ENCODE data around the gene BCAS3.
"Not testable (repeated sequence)": the region's sequence is repeated elsewhere in the genome, so short reads cannot be mapped to it uniquely, and the experiment has no call there.

The BCAS3 gene

DNA sequence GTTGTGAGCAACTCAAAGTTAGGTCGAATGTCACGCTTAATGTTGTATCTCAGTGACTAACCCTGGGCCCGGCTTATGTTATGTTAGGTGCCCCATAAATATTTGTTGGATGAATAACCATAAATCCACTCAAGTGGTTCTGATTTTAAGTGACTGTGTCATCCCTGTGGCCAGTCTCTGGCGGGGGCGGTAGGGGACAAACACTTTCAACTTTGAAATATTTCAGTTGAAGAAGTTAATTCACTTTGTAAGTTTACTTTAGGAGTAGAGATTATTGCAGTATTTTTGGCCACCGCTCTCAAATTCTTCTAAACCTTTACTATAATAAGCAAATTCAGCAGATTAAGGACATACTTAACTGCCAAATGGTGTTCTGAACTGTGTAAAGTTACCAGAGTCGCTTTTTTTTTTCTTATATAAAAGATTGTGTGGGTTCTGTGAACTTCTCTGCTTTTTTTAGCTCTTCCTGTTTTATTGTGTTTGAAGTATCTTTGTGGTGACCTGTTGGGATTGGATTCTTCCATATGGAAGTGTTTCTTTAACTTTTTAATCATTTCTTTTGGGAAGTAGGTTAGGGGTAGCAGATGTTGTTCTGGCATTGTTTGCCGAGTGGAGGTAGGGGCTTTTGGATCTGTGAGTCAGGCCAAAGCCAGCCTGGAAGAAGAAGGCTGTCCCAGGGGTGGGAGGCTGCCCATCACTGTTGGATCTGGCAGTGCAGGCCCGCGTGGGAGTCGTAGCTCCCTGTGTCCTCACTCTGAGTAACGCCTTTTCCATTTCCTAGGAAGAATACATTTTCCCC lies 660.5 kb downstream of the BCAS3 start:
- DNase-seq (ENCODE audit: low read depth), result no peak

DNA sequence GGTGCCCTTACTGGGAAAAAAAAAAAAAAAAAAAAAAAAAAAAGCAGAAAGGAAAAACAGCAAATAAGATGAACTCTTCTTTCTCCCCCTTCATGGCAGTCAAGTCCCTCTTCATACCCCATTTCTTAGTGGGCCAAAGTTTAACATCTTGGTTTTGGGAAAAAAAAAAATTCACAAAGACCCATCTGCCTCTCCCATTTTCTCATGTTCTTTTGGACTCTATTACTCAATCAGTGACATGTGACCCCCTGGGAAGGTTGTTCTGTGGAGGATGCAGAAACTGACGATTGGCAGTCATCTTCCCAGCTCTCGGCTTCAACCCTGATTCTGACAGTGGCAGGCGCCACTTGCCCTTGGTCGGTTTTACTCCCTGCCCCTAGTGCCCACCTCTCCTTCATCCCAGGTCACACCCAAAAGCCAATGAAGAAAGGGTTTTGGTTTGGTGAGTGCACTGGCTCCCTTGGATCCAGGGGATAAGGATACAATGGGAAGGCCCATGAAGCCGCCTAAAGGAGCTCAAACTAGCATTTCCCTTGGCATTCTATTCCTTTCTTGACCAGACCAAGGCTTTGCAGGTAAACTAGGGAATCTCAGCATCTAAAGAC lies 661.3 kb downstream of the BCAS3 start:
- DNase-seq (ENCODE audit: low read depth), result no peak

DNA sequence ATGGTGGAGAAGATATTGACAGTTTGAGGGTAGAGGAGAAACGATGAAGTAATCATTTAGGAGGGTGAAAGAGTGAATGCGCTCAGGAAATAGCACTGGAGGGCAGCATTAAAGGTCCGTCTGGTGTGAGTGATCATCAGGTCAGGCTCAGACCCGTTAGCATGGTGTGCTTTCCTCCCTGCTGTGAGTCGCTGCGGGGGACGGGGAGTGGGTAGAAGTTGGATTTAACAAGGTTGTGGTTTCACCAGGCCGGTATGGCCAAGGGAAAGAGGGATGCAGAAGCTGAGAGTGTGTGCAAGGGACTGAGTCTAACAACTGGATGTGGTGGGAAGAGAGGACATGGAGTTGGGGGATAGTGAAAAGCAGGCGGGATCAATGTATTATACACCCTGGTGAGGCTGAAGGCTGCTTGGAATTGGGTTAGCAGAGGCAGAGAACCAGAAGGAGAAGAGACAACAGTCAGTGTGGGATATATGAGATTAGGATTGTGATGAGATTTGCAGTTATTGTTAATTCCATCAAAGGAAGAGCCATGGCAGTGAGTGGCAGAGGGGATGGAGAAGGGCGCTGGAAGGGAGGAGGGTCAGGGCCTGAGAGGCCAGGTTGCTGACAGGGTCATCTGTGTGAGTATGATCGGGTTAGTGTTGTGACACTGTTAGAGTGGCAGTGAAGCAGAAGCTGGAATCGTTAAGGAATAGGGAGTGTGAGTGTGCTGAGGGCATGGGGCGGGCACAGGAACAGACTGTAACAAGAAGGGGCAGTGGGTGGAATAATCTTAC lies 663.0 kb downstream of the BCAS3 start:
- no peak for DNase-seq (ENCODE audit: low read depth)

DNA sequence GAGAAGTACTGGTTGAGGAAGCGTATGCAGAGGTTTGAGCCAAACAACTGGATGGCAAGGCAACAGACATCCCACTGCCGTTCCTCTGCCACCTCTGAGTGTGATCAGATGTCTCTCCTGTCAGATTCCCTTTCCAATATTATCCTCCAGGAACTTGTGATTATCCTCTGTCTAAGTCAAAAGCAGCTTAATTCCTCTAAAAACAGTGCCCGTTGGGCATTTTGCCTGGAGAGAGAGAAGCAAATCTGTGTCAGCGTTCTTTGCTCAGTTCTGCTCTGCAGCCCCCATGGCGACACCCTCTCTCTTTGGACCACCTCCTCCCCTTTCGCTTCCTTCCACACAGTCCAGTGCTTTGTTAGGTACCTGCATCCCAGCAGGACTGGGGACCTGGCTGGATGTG lies 665.9 kb downstream of the BCAS3 start:
- no peak for DNase-seq (ENCODE audit: low read depth)

DNA sequence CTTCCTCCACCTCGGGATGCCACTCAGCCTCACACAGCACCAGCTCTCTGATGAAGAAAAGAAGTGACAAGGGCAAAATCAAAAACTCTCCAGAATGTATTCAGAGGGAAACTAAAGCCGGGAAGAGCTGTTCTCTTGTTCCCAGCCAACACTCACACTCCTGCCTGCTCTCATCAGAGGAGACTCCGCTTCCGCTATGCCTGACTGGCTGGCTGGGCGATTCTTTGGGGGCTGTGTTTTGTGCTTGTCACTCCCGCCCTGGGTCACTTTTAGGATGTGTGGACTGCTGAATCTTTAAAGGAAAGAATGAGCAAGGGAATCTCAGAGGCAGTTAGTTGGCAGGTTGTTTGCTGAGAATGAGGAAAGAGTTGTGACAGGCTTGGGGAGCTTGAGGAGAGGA lies 667.4 kb downstream of the BCAS3 start:
- no peak for DNase-seq (ENCODE audit: low read depth)

DNA sequence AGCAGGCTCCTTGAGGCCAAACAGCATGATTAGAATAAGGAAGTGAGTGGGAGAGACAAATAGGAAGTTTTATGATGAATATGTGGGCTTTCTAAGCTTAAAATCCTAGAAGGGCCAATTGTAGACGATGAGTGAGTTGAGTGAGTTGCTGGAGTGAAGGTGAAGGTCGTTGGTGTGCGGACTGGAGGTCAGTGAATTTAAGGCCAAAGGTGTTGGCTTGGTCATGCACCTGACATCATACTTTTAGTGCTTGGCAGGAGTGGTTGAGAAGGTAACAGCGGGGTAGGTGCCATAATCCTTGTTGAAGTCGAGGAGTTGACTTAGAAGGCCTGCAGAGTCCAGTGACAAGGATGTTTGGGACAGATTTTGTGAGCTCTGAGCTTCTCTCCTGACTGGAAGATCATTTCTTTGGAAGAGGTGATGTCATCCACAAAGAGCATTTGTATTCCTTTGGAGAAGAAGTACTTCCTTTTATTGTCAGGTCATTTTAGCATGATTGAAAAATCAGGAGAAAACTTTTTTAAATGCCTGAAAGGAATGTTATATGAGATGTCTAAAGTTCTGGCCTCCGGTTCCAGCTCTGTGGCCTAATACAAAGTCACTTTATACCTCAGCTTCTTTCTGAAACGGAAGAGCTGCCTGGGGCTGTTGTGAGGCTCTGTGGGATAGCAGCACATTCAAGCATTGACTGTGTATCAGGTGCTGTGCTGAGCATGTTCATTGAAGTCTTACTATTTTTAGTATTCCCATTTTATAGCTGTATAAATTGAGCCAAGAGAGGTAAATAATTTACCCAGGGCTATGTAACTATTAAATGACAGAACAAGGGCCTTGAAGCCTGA lies 668.4 kb downstream of the BCAS3 start:
- no peak for DNase-seq (ENCODE audit: low read depth)

DNA sequence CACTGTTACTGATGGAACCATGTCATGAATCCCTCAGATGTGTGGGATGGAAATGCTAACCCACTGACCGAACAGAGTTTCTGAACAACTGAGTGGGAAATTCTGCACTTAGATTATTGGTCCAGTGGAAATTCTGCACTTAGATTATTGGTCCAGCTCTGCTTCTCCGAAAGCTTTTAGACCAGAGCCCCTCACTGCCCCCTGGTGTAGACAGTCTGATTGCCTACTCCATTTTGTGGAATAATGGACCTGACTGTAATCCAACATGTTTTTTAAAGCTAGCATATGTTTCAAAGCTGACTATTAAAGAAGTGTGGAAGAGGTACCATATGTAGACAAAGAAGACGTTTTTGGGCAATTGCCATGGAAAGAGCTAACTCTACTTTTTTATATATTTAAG lies 671.7 kb downstream of the BCAS3 start:
- DNase-seq (ENCODE audit: low read depth), result no peak

DNA sequence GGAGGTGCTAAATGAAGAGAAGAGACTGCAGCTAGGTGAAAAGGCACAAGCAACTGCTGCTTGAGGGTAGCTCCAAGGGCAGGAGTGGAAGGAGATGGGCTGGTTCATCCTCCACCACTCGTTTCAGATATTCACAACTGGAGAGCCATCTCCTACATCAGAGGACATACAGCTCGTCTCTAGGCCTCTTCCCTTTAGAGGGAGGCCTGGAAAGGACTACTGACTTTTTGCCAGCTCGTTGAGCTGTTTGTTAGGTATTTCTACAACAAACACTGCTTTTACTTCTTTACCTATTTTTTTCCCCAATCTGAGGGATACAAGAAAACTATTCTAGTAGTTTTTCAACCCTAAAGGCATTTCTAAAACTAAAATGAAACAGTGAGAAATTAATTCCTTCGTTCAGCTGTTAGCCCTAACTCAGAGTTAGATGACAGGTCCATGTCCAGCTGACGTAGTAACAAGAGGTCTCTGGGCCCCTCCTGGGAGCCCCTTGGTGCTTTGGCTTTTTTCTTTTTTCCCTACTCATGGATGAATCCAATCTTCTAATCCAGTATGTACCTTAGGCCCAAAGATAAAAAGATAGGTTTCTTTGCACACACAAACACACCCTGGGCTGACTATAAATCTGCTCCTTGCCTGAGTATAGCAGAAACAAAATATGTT lies 674.2 kb downstream of the BCAS3 start:
- no peak for DNase-seq (ENCODE audit: low read depth)

DNA sequence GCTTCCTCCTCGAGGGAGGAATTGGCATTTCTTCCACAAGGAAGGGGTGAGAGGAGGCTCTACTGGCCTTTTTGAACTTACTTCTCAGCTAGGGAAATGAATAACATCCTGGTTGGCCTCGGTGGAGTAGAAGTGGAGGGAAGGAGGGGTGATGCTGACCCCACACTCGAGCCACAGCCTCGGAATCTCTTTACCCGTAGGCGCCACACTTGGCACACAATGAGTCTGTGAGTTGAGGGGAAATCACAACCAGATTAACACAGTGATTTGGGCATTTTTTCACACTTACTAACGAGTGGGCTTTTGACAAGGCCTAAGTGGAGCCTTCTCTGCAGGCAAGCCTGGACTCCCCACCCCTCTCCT lies 674.7 kb downstream of the BCAS3 start:
- DNase-seq (ENCODE audit: low read depth), result no peak

DNA sequence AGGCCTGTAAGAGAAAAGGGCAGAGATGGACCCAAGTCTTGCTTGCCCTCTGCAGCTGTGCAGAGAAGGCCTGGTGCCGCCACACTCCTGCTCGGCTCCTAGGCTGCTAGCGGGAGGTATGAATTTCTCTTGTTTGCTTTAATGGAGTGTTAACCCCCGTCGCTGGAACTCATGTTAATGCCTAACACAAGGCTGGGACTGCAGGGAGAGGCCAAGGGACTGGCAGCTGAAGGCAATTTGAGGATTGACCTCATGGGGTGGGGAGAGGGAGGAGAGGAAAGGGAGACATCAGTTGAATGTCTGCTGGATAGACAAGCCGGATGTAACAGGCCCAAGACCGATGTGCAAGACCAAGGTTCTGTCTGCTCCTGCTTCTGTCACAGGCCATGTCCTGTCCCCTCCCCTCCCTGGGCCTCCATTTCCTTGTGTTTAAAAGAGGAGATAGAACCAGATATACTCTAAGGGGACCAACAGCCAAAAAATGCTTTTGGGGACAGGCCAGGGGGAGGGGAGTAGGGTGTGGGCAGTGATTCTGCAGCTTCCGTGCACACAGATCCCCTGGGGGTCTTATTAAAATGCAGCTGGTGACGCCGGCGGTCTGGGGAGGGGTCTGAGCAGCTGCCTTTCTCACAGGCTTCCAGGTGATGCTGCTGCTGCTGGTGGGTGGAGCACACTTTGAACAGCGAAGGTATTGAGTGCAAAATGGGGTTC lies 675.3 kb downstream of the BCAS3 start:
- DNase-seq (ENCODE audit: low read depth), result no peak

DNA sequence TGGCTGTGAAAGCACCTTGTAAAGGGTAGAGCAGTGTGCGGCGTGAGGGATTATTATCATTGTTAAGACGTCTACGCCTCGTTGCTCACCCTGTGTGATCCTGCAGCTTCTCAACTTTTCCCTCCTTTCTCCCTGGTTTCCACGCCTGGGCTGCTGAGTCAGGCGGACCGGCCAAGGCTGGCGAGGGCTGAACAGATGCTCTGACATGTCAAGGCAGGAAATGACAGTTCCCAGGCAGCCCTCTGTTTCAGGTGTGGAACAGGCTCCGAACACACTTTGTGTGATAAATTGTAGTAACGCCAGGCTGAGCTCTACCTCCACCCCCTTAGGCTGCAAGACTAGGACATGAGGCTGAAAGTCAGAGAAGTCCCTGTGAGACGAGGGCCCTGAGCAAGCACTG lies 676.0 kb downstream of the BCAS3 start:
- DNase-seq (ENCODE audit: low read depth), result no peak

DNA sequence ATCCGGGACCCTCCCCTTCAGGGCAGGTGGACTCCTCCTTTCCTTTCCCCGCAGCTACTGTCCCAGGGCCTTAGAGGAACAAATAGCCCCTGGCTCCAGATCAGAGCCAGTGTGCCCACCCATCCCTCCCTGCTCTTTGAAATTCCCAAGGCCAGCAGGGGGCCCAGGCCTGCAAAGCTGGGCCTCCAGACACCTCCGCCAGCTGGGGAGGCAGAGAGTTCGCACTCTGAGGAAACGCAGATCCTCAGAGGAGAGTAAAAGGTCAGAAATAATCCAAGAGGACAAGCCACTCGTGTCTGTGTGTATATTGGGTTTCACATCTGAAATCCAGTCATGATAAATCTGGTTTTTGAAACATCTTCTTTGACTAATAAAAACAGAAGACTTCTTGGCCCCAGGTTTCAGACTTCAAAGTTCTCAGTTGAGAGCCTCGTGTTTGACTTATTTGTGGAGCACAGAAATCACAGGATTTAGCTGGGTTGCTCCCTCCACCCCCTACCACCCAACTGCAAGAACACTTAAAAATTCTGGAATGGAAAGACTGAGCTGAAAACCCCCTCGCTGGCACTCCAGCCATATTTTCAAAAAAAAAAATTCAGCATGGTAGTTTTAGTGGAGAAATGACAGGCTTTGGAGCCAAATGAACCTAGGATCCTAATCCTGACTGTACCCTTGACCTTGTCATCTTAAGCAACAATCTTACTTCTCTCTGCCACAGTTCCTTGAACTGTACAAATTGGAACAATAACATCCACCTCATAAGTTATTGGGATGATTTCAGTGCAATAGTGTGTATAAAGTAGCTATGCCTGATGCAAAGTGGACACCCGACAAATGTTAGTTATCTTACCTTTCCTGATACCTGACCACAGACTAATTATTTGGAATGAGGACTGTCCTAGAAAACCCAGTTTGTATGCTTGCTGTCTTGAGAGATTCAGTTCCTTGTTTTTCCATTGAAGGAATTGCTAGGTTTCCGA lies 677.5 kb downstream of the BCAS3 start:
- no peak for DNase-seq (ENCODE audit: low read depth)

DNA sequence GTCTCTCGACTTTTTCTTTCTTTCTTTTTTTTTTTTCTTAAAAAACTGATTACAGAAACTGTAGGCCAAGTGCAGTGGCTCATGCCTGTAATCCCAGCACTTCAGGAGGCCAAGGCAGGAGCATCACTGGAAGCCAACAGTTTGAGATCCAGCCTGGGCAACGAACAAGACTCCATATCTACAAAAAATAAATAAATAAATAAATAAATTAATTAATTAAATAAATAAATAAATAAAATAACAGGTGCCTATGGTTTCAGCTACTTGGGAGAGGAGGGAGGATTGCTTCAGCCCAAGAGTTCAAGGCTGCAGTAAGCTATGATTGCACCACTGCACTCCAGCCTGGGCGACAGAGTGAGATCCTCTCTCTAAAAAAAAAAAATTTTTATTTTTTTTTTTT lies 679.4 kb downstream of the BCAS3 start:
- not testable (repeated sequence) for DNase-seq (ENCODE audit: low read depth)

DNA sequence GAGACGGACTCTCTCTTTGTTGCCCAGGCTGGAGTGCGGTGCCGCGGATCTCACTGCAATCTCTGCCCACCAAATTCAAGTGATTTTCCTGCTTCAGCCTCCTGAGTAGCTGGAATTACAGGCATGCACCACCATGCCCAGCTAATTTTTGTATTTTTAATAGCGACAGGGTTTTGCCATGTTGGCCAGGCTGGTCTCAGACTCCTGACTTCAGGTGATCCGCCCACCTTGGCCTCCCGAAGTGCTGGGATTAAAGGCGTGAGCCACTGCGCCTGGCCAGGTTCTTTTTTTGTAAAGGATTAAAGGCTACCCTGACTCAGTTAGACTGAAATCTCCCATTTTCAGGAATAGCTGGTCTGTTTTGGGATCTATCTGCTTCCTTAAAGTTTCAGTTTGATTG lies 681.9 kb downstream of the BCAS3 start:
- not testable (repeated sequence) for DNase-seq (ENCODE audit: low read depth)

DNA sequence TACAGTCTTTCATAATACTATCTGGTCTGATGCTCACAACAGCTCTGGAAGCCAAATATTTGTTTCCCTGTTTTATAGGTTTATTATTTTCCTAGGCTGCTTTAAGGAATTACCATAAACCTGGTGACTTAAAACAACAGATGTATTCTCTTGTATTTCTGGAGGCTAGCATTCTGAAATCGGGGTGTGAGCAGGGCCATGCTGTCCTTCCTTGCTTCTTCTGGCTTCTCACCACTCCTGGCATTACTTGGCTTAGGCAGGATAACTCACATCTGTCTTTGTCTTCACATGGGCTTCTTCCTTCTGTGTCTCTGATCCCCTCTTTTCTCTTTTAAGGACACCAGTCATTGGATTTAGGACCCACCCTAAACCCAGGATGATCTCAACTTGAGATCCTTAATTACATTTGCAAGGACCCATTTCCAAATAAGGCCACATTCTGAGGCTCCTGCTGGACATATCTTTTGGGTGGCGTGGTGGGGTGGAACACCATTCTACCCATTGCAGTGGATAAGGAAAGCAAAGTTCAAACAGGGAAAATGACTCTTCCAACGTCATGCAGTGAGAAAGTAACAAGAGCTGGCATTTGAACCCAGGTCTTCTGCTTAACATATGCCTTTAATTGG lies 682.8 kb downstream of the BCAS3 start:
- DNase-seq (ENCODE audit: low read depth), result no peak

DNA sequence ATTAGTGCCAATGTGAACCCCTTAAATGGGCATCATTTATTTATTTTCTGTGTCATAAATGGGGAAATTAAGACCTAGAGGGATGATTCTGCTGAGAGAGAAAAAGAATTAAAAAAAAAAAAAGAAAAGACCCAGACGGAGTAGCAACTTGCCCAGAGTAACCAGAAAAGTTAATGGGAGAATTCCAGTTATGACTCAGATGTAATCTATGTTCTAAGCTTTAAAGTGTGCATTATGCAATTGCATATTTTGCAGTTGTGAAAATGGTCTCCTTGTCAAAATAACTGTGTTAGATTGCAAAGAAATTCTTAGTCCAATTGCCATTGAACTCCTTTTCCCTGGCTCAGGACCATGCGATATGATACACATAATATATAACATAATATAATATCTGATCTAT lies 683.4 kb downstream of the BCAS3 start:
- DNase-seq (ENCODE audit: low read depth), result no peak

DNA sequence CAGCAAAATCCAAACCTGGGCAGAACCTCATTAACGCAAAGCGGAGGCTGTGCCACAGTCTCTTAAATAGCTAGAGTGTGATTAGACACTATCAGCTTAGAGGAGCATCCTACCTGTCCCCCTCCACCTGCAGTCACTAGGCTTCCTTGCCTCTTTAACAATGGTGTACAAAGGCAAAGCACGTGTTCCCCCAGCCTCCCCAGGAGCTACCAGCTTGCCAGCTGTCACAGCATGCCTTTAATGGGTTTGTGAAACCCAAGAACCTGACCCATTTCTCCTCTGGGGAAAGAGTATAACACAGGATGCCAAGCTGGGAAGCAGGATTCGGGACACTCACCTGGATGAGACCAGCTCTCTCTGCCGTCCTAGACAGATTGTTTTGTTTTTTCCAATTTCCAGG lies 684.7 kb downstream of the BCAS3 start:
- no peak for DNase-seq (ENCODE audit: low read depth)

DNA sequence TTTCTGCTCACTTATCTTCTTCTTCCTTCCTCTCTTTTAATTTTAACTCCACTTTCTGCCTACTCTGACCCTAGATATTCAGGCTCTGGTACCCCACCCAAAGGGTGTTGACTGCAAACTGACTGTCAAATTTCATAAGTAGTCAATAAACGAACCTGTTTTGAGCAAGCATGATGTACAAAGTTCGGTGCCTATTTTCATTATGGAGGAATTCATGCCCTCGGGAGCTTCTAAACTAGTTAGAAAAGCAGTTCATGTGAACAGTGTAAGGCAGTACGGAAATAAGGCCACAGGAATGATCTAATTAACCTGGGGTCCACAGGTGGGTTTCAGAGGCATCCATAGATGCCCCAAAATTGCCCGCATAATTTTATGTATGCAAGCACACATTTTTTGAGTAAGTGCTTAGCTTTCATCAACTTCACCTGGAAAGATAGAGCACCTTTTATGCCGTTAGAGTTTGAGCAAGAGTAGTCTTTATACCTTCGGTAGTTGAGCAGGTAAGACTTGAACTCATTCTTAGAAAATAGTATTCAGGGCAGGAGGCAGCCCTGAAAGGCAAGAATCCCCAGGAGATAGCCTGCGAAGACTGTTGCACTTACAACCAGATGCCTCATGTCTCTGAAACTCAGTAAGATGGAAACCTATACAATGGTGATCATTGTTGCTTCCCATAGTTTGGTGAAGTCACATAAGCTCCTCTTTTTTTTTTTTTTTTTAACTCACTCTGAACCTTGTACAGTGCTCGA lies 685.4 kb downstream of the BCAS3 start:
- DNase-seq (ENCODE audit: low read depth), result no peak
